Stimulated activated CD4-positive, alpha-beta T cell treated with anti-CD3 and anti-CD28 coated beads, Interleukin-2, amount 100 ng/mL, for 48 hours (primary cell): ENCODE measurements around the gene C13orf46.

Source experiments
- DNase-seq, 2 donors: peaks; one replicate each; pipeline ENCODE4 v3.0.0-alpha.2; 2020

The C13orf46 gene

DNA sequence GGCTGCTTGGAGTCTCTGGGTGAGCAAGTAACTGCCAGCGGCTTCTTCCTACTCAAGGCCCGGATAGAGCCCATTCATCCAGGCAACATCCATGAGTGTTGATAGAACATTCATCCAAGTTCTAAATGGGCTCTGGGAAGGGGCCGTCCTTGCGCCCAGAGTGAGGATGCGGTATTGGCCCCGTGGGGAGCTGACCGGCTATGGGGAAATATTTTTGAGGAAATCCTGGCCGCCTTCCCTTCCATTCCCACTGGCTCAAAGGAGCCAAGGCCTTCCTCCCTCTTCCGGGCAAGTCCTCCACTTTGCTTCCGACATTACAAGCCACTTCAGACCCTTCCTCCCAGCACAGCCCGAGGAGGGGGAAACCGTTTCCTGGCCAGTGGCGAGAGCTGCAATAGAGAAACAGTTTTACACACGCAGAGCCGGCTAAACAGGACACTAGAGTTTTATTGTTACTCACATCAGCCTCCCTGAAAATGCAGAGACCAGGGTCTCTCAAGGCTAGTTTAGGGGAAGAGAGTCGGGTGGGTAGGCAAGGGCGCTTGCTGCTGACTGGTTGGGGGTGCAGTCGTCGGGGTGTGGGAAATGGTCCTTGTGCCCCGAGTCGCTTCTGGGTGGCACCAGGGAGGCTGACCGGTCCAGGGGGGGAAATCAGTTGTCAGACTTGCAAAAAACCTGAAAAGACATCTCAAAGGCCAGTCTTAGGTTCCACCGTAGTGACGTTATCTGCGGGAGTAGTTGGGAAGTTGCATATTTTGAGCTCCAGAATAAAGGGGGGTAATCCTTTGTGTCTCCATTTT, 37.5 kb downstream of the C13orf46 start:
- DNase-seq = no peak

DNA sequence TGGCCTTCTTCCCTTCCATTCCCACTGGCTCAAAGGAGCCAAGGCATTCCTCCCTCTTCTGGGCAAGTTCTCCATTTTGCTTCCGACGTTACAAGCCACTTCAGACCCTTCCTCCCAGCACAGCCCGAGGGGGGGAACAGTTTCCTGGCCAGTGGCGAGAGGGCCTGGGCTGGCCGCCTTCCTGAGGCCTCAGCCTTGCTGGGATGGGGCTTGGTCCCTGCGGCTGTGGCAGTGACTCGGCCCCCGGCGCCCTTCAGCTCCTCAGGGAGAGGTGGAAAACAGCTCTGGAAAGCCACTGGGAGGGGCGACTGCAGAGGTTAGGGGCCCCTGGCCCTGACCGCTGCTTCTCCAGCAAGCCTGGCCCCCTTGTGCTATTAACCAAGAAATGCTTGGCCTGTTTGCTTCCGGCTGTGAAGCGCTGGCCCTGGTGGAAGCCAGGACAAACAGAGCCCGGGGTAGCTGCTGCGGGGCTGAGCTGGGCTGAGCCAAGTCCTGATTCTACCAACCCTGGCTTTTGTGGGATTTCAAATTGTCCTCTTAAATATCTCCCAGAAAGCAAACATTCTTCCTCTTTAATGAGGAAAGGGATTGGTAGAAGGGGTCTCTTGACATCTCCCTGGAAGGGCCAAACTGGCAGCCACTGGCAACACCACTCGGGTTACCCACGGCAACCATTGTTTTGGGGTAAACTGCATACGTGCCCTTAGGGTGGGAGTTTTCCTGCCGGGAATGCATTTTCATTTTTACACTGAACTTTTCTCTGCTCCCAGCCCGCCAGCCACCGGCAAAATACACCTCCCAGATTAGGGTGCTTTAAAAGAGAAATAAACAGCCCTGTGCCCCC, 38.7 kb downstream of the C13orf46 start:
- no peak for DNase-seq

GRCh38 chr13:113934576-113934975, 39.3 kb downstream of the C13orf46 start:
- DNase-seq = no peak

- DNase-seq = no peak
Observed at GRCh38 chr13:113933901-113934300, 40.0 kb downstream of the C13orf46 start.

DNA sequence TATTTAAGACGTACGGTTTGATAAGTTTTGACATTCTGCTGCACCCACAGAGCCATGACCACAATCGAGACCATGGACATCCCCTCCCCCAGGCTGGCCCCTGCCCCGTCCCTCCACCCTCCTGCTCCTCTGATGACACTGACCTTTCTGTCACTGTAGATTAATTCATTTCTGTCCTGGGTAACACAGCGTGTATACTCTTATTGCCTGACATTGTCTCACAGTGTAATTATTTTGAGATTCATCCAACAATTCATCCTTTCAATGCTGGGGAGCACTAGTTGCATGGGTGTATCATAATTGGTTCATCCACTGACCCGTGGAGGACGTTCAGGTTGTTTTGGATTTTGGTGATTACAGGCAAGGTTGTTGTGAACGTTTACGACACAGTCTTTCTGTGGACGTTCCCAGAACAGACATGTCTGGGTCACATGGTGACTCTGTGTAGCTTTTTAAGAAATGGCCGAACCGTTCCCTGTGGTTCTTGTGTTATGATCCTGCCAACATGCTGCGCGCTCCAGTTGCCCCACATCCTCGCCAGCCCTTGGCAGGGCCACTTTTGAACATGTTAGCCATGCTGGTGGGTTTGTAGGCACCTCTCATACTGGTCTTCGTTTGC, 41.9 kb downstream of the C13orf46 start:
- DNase-seq = no peak

GRCh38 chr13:113930671-113931637, 42.9 kb downstream of the C13orf46 start:
- DNase-seq = peak; percentile 19 to 39

GRCh38 chr13:113929628-113930615, 44.0 kb downstream of the C13orf46 start:
- DNase-seq = no peak

DNA sequence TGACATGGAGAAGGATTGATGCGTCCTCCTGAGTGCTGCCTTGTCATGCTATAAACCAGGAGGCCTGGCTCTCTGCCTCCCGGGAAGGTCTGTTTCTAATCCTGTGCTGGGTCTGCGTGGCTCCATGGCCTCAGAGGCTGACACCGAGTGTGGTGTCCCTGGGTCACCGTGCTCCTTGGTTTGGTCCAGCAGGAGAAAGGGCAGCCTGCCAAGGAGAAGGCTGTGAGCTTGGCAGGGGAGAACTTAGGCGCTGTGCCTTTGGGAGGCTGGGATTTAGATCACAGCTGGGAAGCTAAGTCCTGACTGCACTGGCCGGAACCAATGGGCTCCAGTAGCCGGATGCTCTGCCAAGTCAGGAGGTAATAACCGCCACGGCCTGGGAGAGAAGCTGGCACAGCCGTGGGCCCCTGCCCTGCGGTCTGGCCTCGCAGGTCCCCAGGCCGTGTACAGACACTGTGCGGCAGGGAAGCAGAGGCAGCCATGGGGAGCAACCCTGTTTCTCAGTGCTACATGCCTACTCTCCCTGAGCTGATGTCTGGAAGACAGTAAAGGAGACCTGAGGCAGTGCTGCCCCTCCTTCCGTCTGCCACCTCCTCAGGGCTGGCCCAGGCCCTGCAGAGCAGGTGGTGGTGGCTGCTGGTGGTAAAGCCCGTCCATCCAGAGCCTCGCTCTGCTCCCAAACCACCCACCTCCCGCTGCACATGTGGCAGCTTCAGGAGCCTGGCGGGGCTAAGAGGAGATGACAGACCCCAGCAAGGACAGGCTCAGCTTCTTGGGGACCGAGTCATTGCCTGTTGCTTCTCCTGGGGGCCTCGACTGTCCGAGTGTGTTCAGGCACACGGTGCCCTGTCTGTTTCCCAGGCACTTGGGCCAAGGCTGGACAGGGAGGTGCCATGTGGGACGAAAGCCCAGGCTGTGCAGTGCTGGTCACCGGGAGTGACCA, 44.9 kb downstream of the C13orf46 start:
- no peak for DNase-seq

DNA sequence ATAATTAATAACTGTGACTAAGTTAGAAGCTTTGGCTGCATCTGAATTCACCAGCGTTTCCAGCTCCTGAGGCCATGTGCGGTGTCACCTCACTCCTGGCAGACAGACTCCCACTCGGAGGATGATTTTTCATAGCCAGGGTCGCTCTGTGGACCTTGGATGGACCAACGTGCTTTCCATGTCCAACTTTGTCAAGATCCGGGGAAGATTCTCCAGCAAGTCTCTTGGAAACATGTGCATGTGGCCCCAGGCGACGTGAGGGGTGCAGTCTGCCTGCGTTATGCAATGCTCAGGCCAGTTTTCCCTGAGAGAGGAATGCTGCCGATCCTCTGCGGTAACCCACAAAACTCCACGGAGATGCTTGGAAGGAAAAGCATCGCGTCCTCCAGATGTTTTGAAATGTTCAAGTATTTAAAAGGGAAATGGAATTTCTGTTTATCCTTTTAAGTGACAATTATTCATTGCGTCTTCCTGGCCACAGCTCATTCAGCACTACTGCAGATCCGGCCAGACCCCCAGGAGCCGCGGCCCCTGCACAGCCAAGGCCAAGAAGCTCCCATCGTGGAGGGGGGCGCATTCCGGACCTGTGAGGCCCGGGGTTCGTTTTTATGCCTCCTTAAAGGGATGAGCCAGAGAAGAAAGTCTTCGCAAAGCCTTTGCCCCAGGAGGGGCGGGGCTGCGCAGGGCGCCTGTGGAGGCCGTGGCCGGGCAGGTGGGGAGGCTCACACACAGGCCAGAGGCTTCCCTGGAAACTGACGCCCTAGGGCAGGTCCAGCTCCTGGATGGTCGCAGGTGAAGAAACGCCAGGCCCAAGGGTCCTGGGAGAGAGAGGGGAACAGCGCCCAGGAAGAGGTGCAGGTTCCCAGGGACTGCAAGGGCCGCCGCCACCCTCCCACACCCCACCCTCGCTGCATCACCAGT, 46.0 kb downstream of the C13orf46 start:
- DNase-seq = no peak

DNA sequence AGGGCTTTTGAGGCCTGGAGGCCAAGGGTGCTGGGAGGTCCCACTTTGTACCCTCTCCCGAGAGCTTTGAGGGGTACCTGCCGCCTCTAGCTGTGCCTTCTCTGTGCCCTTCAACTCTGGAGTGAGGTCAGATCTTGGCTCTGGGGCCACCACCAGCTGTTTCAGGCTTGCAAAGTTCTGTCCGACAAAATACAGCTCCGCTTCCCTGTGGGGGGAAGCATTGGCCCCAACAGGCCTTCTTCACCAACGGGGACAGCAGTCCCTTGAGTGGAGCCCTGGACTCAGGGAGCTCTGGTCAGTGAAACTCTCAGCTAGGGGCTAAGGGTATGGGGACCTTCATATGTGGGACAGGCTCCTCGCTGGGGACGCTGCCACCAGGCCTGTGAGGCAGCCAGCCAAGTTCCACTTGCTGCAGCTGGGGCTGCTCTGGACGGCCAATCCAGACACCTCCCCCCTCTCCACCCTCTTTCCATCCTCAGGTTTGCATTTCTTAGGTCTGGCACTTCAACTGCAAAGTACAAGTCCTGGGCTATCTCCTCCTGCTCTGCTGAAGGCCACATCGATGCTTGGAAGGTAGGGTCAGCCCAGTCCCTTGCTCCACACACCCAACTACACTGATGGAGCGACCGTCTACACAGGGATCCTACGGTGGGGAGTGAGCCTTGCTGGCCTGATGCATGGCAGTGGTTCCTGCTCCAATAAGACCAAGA, 46.8 kb downstream of the C13orf46 start:
- no peak for DNase-seq

- no peak for DNase-seq
Observed at GRCh38 chr13:113926301-113926761, 47.5 kb downstream of the C13orf46 start.

DNA sequence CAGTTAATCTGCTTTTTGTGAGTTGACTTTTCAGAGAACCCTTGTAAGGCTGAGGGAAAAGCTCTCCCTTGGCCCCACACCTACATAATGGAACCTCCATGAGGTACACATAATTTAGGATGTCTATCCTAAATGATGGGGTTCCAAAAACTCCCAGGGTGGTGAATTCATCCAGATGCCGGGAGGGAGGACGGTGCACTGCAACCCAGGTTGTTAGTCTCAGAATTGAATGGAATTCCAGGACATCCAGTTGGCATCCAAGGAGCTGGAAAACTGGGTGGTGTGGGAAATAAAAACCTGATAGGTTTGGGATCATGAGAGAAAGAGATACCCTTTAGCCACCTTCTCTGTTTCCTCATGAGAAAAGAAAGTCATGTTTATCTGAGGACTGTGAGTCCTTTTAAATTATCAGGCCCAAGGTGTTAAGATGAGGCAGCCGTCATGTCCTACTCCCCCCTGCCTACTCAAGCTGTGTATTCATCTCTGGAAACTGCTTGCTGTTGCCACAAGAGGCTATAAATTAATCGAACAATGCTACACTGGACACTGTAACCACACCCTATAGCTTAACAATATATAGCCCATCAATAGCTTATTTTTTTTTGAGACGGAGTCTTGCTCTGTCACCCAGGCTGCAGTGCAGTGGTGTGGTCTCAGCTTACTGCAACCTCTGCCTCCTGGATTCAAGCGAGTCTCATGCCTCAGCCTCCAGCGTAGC, 49.5 kb downstream of the C13orf46 start:
- no peak for DNase-seq

DNA sequence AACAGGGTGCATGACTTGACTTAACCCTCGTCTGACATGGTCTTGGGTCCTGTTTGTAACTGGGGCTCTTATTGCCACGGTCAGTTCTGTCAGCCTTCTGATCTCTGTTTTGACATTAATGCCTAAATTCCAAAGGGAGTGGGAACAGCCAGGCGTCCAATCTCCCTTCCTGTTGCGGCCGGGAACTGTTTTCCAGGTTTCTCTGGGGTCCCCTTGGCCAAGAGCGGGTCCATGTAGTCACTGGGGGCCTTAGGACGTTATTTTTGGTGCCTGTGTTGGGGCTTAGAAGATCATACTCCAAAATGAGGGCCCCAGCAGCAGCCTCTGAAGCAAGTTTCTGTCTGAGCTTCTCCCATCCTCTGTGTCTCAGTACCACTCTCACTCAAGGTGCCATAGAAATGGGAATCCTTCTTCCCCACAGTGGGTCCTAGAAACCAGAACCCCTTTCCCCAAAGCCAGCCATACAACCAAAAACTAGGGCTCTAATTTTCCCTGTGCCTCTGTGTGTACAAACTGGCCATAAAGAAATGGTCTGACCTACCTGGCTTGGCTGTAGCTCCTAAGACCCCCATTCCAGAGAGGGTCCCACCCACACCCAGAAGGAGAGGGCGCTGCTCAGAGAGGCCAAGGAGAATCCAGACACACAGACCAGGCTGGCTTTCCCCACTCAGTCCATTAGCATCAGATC, 50.4 kb downstream of the C13orf46 start:
- DNase-seq = no peak

GRCh38 chr13:113922412-113923118, 51.3 kb downstream of the C13orf46 start:
- no peak for DNase-seq

DNA sequence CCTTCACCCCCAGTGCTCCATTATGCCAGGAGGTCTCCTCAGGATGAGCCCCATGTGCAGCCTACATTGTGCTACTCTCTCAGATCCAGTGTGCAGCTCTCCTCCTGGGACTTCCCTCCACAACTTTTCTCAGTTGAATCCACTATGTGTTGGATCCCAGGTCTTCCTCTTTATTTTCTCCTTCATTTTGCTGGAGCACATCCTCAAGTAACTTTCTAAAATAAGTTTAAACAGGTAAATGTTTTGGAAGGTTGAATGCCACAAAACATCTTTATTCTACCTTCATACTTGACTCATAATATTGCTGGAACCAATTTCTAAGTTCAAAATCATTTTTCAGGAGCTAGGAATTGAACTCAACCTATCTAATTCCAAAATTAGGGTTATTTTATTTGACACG, 52.1 kb downstream of the C13orf46 start:
- no peak for DNase-seq
